Measurements from ENCODE around the gene CCDC12.

CCDC12 gene

DNA sequence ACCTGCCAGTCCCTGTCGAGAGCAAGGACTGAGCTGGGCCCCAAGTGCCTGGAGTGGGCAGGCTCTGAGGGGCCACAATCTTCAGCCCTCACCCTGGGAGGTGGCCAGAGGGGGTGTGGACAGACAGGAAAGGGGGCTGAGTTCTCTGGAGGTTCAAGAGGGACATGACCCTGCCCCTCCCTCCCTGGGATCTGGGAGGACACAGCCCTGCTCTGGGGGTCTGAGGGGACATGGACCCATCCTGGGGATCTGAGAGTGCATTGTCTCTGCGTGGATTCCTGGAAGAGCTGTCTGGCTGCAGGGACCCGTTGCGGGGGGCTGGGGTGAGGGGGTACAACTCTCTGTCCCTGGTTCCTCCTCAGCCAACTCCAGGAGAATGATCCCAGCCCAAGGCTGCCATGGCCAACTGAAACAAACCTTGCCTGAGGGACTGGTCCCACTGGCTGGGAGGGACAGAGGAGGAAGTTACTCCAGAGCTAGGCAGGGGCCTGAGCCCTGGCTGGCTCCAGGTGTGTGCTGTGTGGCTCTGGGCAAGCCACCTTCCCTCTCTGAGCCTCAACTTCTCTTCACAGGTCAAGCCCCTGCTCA is 70.0 kb downstream of the CCDC12 start:
- TF ChIP-seq, protein P1, sequence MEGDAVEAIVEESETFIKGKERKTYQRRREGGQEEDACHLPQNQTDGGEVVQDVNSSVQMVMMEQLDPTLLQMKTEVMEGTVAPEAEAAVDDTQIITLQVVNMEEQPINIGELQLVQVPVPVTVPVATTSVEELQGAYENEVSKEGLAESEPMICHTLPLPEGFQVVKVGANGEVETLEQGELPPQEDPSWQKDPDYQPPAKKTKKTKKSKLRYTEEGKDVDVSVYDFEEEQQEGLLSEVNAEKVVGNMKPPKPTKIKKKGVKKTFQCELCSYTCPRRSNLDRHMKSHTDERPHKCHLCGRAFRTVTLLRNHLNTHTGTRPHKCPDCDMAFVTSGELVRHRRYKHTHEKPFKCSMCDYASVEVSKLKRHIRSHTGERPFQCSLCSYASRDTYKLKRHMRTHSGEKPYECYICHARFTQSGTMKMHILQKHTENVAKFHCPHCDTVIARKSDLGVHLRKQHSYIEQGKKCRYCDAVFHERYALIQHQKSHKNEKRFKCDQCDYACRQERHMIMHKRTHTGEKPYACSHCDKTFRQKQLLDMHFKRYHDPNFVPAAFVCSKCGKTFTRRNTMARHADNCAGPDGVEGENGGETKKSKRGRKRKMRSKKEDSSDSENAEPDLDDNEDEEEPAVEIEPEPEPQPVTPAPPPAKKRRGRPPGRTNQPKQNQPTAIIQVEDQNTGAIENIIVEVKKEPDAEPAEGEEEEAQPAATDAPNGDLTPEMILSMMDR (IDR thresholded peaks at IDR 0.05; ENCODE audit: insufficient read depth, low read depth, low read length, missing control alignments), result no peak
- H3K4me3 ChIP-seq (ENCODE audit: low read length), result no peak overlapping the region
- DNase-seq (ENCODE audit: low read depth), result no peak

DNA sequence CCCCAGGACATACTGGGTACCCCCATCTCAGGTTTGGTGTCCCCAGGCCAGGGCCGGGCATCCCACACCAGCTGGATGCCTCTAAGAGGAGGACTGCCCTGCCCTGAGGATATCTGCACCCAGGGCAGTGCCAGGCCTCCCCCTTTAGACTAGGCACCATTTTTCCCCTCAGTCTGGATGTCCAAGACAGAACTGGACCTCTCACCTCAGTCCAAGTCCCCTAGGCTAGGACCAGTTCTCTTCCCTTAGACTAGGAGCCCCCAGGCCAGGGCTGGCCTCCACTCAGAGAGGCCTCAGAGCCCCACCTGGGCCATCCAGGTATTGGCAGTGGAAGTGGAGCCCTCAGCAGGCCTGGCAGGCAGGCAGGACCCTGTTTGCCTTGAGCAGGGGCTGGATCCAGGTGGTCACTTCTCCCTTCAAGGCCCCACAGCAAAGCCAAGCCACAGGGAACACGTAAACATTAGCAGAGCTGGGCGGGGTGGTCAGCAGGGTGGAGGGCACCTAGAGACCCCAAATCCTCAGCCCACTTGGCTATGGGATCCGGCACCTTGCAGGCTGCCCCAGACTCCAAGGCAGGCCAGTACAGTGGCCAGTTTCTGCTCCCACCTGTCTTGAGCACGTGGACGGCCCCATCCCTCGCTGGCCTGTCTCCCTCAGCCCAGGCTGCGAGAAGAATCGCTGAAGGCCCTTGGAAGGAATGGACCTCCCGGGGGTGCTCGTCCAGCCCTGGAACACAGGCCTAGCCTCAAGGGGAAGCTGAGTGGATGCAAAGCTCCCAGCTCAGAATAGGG is 70.7 kb downstream of the CCDC12 start:
- H3K4me3 ChIP-seq (ENCODE audit: low read length), result no peak overlapping the region
- no peak for DNase-seq (ENCODE audit: low read depth)
- TF ChIP-seq, protein P1 (IDR thresholded peaks at IDR 0.05; ENCODE audit: insufficient read depth, low read depth, low read length, missing control alignments), result no peak

DNA sequence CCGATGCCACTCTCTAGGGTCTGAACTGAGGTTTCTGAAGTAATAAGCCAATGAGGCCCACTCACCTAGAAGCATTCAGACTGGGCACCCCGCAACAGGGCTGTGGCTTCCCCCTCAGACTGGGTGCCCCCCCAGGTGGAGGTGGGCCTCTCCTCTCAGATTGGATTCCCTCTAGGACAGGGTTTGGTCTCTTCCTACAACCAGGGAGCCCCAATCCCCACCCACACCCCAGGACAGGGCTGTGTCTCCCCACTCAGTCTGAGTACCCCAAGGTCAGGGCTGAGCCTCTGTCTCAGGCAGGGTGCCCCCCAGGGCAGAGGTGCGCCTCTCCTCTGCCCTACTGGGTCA is 71.4 kb downstream of the CCDC12 start:
- no peak for DNase-seq (ENCODE audit: low read depth)
- H3K4me3 ChIP-seq (ENCODE audit: low read length), result no peak overlapping the region
- TF ChIP-seq, protein P1 (IDR thresholded peaks at IDR 0.05; ENCODE audit: insufficient read depth, low read depth, low read length, missing control alignments), result no peak

DNA sequence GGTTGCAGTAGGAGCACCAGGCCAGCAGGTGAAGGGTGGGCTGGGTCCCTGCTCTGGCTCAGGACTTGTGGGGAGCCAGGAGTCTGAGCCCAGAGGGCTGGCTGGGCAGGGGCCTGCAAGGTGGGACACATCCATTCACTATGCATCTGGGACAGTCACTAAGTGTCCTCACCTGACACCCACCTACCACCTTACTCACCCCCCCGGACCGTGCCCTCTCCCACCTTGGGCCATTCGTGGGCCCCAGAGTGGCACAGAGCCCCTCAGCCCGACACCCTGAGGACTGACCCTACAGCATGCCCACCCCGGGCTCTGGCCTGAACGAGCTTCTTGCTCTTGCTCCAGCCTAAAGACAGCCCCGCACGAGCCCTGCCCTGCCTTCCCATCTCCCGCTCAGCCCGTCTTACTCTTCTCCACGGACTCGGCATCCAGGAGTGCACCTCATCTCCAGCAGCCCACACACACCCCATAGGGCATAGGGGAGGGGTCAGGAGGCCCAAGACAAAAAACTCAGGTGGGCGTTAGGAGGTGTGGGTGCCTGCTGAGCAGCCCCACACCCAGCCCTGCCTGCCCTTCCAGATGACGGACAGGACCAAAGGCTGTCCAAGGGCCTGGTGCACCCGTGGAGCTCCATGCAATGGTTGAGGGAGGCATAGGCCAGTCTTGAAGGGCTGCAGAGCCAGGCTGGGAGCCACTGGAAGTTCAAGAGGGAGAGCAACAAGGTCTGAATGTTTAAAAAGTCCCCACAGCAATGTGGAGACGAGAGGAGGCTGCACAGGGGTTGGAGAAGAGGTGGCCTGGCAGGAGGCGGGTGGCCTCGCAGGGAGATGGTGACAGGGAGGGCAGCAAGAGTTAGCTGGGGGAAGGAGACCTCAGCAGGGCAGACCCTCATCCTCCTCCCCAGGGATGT is 72.0 kb downstream of the CCDC12 start:
- no peak for DNase-seq (ENCODE audit: low read depth)
- H3K4me3 ChIP-seq (ENCODE audit: low read length), result no peak overlapping the region
- TF ChIP-seq, protein P1 (IDR thresholded peaks at IDR 0.05; ENCODE audit: insufficient read depth, low read depth, low read length, missing control alignments), result no peak

DNA sequence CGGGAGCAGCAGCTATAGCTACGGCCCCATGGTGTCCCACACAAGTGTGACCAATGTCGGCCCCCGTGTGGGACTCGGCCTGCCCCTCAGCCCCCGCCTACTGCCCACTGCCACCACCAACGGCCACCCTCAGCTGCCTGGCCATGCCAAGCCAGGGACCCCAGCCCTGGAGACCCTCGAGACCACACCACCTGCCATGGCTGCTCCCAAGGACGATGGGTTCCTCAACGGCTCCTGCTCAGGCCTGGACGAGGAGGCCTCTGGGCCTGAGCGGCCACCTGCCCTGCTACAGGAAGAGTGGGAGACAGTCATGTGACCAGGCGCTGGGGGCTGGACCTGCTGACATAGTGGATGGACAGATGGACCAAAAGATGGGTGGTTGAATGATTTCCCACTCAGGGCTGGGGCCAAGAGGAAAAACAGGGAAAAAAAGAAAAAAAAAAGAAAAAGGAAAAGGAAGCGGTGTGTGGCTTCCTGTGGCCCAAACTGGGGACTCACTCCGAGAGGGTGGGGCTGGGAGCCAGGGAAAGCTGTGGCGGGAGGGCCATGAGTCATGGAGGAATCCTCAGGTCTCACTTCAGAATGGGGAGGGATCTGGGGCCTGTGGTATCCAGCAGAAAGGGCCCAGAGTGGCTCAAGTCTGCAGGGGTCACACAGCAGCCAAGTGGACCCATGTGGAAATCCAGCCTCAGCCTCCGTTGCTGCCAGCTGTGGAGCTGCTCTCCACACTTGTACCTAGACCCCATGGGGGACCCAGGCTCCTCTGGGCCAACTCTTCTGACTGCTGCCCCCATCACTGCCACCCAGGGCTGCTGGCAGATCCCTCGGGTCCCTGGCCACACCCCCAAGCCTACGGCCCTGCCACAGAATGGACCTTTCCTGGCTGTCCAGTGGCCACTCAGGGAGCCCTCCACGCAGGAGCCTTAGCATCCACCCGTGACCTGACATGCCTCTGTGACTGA is 72.9 kb downstream of the CCDC12 start:
- no peak overlapping the region for H3K4me3 ChIP-seq (ENCODE audit: low read length)
- DNase-seq (ENCODE audit: low read depth), result peak; percentile 74
- TF ChIP-seq, protein P1 (IDR thresholded peaks at IDR 0.05; ENCODE audit: insufficient read depth, low read depth, low read length, missing control alignments), result no peak

DNA sequence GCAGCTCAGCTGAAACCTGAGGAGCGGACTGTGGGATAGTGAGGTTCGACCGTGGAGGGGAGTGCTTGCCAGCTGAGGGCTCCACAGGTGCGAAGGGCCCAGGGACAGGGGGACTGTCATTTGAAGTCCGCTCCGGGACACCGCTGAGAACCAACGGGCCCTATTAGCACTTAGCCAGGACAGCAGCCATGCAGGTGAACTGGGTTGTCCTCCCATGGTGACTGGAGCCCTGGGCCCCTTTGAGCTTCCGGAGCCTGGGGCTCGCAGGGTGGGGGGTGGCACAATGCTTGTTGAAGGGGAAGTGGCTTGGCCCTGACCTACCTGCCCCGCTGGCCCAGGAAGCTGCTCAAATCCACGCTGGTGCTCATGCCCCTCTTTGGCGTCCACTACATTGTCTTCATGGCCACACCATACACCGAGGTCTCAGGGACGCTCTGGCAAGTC is 74.3 kb downstream of the CCDC12 start:
- no peak overlapping the region for H3K4me3 ChIP-seq (ENCODE audit: low read length)
- TF ChIP-seq, protein P1 (IDR thresholded peaks at IDR 0.05; ENCODE audit: insufficient read depth, low read depth, low read length, missing control alignments), result no peak
- DNase-seq (ENCODE audit: low read depth), result no peak
